Thyroid gland (tissue), 4 donors: ENCODE data around the gene FNDC3B. TPM values are rescaled to one million over a fixed set of nuclear protein-coding genes. Genes with fewer than 3 reads are reported as not detected.

Experiments
- DNase-seq, 2 donors: peaks; one replicate each; pipeline ENCODE4 v3.0.0-alpha.2; 2019
- H3K27ac ChIP-seq, 3 donors: fragments of 200-600 bp; sonication (generic); 1 replicate in 2 of 3; 2 replicates in 1 of 3; pipeline ENCODE4 v1.5.1; 2016 to 2019; ENCODE audit warnings: mild to moderate bottlenecking in 1 of 3, moderate library complexity in 1 of 3
- H3K27me3 ChIP-seq: fragments of 200-600 bp; sonication (generic); one replicate; pipeline ENCODE4 v1.5.1; 2019
- H3K36me3 ChIP-seq, 2 donors: fragments of 200-600 bp; sonication (generic); one replicate each; pipeline ENCODE4 v1.5.1; 2016 to 2019
- H3K4me1 ChIP-seq, 2 donors: fragments of 200-600 bp; sonication (generic); one replicate each; pipeline ENCODE4 v1.5.1; 2017 to 2019
- H3K4me3 ChIP-seq, 3 donors: fragments of 200-600 bp; sonication (generic); replicated peaks in 1 of 3; 1 replicate in 2 of 3; 2 replicates in 1 of 3; pipeline ENCODE4 v1.5.1; 2016; ENCODE audit warnings: mild to moderate bottlenecking in 1 of 3
- H3K9me3 ChIP-seq: fragments of 200-600 bp; sonication (generic); one replicate; pipeline ENCODE4 v1.5.1; 2017
- POLR2A ChIP-seq, 2 donors: fragments of 450-650 bp; IDR thresholded peaks; one replicate each; pipeline ENCODE4 v1.6.1; 2017; ENCODE audit warnings: antibody characterized with exemption in 2 of 2, mild to moderate bottlenecking in 2 of 2, moderate library complexity in 1 of 2
- WGBS, 2 donors: methylation state at CpG; one replicate each; pipeline ENCODE4 v1.1.5; 2017; 5-methylcytosine and 5-hydroxymethylcytosine counted together
- intact Hi-C: fragments of 100-400 bp; cut with DNase I; formaldehyde crosslinking; loops from one replicate; pipeline ENCODE4 v1.15.1; 2023
- total RNA-seq, 4 donors: library from RNA; depleted of rRNA; stranded (reverse); fragments of >200 nt; gene quantifications; one replicate each; pipeline ENCODE4 v1.2.3, GENCODE V29; 2016
- TF ChIP-seq, protein P1 (sequence below), 6 experiments: fragments of 200-600 bp in 3 of 6; fragments of 450-650 bp in 3 of 6; sonication (generic) in 3 of 6; IDR thresholded peaks; one replicate each; pipeline ENCODE4 v1.5.1; 2016 to 2019; ENCODE audit warnings: antibody characterized with exemption in 6 of 6, mild to moderate bottlenecking in 2 of 6, inconsistent platforms in 1 of 6, moderate library complexity in 1 of 6

Gene FNDC3B
- total RNA-seq, 4 donors from 2014 or later, result 118 to 172 (median 146) TPM

DNA sequence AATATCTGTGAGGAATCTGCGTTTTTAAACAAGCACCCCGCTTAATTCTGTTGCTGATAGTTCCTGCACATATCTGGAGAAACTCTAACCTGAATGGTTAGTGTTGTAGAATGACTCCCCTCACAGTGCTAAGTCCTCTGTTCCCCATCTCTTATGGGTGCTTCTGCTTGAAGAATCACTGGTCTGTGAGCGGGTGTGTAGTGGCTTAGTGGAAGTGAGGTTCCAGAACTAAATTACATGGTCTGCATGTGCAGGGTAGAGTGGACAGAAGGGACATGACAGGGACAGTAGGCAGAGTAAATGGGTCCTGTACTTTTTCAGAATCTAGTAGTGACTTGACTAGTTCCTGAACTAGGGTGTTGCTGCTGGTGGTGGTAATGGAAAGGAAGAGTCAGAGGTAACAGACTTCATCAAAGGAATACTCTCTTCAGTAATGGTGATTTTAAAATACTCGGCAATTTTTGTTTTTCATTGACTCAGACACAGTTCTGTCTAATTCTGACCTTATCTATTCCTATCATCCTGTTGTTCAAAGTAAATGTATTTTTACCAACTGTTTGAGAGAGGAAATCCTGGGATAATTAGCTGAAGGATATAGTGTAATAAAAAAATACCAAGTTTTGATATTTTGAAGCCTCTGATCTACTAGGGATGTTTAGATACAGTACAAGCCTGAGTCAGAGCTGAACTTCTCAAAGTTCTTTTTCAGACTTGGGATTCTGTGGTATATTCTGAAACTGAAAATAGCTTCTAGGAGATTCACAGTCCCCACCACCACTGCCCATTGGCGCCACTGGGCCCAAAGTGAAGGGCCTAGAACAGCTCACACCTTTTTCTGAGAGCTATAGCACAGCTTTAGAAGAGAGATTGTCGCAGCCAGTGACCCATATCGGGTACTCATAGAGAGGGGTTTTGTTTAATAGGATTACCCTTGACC, 55.5 kb downstream of the FNDC3B start:
- Histone ChIP-seq H3K27me3 (no peaks in the 10 kb centered on the region), H3K4me3 (no peak overlapping the region), H3K27ac (peak overlapping the region in 2 of 3 donors; percentile 13 to 16), H3K4me1 (peaks cover 19 to 63% of the 10 kb centered on the region in 2 donors), H3K9me3 (no peaks in the 10 kb centered on the region), H3K36me3 (no peaks in the 10 kb centered on the region)
- 89 to 92% methylated on average over 7 of the region's 7 CpGs for WGBS, 2 donors
- TF ChIP-seq POLR2A (IDR thresholded peaks at IDR 0.05), result no peak
- TF ChIP-seq, protein P1, sequence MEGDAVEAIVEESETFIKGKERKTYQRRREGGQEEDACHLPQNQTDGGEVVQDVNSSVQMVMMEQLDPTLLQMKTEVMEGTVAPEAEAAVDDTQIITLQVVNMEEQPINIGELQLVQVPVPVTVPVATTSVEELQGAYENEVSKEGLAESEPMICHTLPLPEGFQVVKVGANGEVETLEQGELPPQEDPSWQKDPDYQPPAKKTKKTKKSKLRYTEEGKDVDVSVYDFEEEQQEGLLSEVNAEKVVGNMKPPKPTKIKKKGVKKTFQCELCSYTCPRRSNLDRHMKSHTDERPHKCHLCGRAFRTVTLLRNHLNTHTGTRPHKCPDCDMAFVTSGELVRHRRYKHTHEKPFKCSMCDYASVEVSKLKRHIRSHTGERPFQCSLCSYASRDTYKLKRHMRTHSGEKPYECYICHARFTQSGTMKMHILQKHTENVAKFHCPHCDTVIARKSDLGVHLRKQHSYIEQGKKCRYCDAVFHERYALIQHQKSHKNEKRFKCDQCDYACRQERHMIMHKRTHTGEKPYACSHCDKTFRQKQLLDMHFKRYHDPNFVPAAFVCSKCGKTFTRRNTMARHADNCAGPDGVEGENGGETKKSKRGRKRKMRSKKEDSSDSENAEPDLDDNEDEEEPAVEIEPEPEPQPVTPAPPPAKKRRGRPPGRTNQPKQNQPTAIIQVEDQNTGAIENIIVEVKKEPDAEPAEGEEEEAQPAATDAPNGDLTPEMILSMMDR (IDR thresholded peaks at IDR 0.05), result no peak
- intact Hi-C loops, result no loop called here
- DNase-seq, result no peak

DNA sequence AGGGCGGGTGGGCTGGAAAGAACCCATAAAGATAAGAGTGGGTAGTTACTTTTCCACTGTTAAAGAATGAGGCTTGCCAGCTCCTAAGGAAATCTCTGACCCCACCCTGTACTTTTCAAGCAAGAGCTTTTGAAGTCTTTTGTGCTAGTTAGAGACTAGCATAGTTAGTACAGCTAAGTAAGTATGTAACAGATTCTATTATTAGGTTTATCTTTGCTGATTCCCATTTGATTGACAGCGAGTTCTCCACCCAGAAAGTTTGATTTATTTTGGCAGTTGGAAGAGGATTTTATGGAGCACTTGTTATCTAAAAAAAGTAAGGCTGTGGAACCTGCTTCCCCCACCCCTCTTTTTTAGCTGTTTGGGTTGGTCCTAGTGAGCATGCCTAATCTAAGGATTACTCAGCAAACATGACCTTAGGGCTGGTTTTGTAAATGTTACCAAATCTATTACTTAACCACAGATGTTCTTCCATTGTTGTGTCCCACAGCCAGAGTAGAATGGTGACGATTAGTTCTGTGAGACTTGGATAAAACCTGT, 57.6 kb downstream of the FNDC3B start:
- peaks cover 32 to 62% of the 10 kb centered on the region in 2 donors for H3K4me1 ChIP-seq
- intact Hi-C loops, result no loop called here
- TF ChIP-seq, protein P1 (IDR thresholded peaks at IDR 0.05), result no peak
- TF ChIP-seq POLR2A (IDR thresholded peaks at IDR 0.05), result no peak

DNA sequence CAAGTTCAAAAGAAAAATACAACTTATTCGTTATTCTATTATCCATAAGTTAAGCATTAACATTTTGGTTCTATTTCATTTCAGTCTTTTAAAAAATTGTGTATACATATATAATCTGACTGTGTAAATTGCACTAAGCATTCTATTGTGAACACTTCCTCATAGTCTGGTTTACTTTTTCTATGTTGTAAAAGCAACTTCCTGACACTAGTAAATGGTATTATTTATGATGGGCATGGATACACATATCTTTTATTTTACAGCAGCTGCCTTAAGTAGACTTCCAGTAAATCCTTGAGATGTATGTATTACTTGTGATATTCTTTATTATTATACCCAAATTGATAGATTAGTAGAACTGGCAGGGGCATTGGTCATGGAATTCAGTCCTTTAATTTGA, 58.2 kb downstream of the FNDC3B start:
- 93 to 96% methylated on average over 1 of the region's 1 CpG for WGBS, 2 donors
- peaks cover 38 to 68% of the 10 kb centered on the region in 2 donors for H3K4me1 ChIP-seq
- DNase-seq, result no peak
- no peaks in the 10 kb centered on the region for H3K27me3 ChIP-seq
- no peak overlapping the region for H3K27ac ChIP-seq
- H3K9me3 ChIP-seq, result no peaks in the 10 kb centered on the region
- TF ChIP-seq, protein P1 (IDR thresholded peaks at IDR 0.05), result no peak
- TF ChIP-seq POLR2A (IDR thresholded peaks at IDR 0.05), result no peak
- H3K36me3 ChIP-seq, result no peaks in the 10 kb centered on the region
- intact Hi-C loops, result no loop called here
- no peak overlapping the region for H3K4me3 ChIP-seq

More for the DNA sequence above, 57.6 kb downstream of the FNDC3B start:
- Histone ChIP-seq H3K27ac (no peak overlapping the region), H3K9me3 (no peaks in the 10 kb centered on the region), H3K36me3 (no peaks in the 10 kb centered on the region), H3K27me3 (no peaks in the 10 kb centered on the region), H3K4me3 (no peak overlapping the region)
- WGBS, 2 donors, result 72 to 76% methylated on average over 3 of the region's 3 CpGs
- no peak for DNase-seq

DNA sequence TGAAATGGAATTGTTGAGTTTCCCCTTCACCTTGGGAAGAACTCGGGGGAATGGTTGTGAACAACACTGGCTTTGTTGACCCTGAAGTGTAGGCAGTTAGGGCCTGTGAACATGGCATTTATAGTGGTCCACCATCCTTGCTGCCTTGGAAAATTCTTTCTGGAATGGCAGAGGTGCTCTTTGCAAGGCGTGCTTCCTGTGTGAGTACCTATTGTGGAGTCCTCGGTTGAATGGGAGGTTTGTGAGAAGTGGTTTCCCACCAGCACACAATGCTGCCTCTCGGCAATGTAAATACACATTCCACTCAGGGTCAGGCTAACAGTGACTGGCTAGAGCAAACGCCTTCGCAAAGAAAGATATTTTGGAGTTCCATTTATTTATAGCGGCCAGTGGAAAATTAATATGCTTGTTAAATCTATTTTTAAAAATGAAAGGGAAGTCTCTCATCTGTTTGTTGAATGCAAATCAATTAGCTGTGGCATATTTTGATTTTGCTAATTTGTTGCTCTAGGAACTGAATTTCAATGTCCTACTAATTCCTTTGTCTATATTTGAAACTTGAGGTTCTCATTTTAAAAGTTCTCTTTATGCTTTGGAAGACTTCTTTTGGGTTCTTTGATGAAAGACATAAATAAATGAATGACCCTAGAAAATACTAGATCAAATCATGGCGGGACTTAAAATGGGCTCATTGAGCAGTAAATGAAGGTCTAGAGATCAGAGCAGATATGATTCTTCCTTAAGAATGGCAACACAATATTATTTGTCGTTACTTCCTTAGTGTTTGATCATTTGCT, 59.5 kb downstream of the FNDC3B start:
- Histone ChIP-seq H3K4me1 (peaks cover 50 to 78% of the 10 kb centered on the region in 2 donors), H3K9me3 (no peaks in the 10 kb centered on the region)
- intact Hi-C loops, result no loop called here

More for the DNA sequence above, 59.5 kb downstream of the FNDC3B start:
- Histone ChIP-seq H3K36me3 (no peaks in the 10 kb centered on the region), H3K4me3 (no peak overlapping the region), H3K27me3 (no peaks in the 10 kb centered on the region), H3K27ac (peak overlapping the region in 1 of 3 donors; percentile 19)
- no peak for DNase-seq
- 57% methylated on average over 9 of the region's 9 CpGs for WGBS, 2 donors
- TF ChIP-seq POLR2A (IDR thresholded peaks at IDR 0.05), result no peak
- TF ChIP-seq, protein P1 (IDR thresholded peaks at IDR 0.05), result no peak
